GM21447 (cell line): ENCODE results near the gene VAT1L.
"Not testable (repeated sequence)": the region's sequence is repeated elsewhere in the genome, so short reads cannot be mapped to it uniquely, and the experiment has no call there.

Experiments
- ATAC-seq: cut with Tn5 transposase; IDR thresholded peaks from one replicate; pipeline ENCODE4 v1.9.1; 2021; ENCODE audit not compliant: unreplicated experiment

The VAT1L gene

GRCh38 chr16:77947590-77947989 is 159.2 kb downstream of the VAT1L start:
- ATAC-seq = not testable (repeated sequence)

GRCh38 chr16:77948835-77949234 is 160.5 kb downstream of the VAT1L start:
- no peak for ATAC-seq

GRCh38 chr16:77949445-77949844 is 161.1 kb downstream of the VAT1L start:
- no peak for ATAC-seq

- no peak for ATAC-seq
Measured at GRCh38 chr16:77951788-77952187, 163.4 kb downstream of the VAT1L start.

GRCh38 chr16:77955127-77955526 is 166.8 kb downstream of the VAT1L start:
- no peak for ATAC-seq

GRCh38 chr16:77956231-77956630 is 167.9 kb downstream of the VAT1L start:
- no peak for ATAC-seq

- ATAC-seq = no peak
Measured at GRCh38 chr16:77960766-77961165, 172.4 kb downstream of the VAT1L start.

GRCh38 chr16:77961814-77962213 is 173.4 kb downstream of the VAT1L start:
- ATAC-seq = no peak

- ATAC-seq = no peak
Measured at GRCh38 chr16:77962689-77963088, 174.3 kb downstream of the VAT1L start.

GRCh38 chr16:77963185-77964044 is 175.1 kb downstream of the VAT1L start:
- ATAC-seq = peak; percentile 54

GRCh38 chr16:77965346-77965745 is 177.0 kb downstream of the VAT1L start:
- ATAC-seq = no peak

- no peak for ATAC-seq
Measured at GRCh38 chr16:77967054-77967904, 178.9 kb downstream of the VAT1L start.

- no peak for ATAC-seq
Measured at GRCh38 chr16:77969861-77970260, 181.5 kb downstream of the VAT1L start.

- no peak for ATAC-seq
Measured at GRCh38 chr16:77970371-77970770, 182.0 kb downstream of the VAT1L start.

GRCh38 chr16:77971306-77972061 is 183.1 kb downstream of the VAT1L start:
- ATAC-seq = no peak

- no peak for ATAC-seq
Measured at GRCh38 chr16:77972062-77972392, 183.7 kb downstream of the VAT1L start.

- no peak for ATAC-seq
Measured at GRCh38 chr16:77974883-77975282, 186.5 kb downstream of the VAT1L start.

GRCh38 chr16:77975942-77976341 is 187.6 kb downstream of the VAT1L start:
- no peak for ATAC-seq

- ATAC-seq = no peak
Measured at GRCh38 chr16:77977339-77977738, 189.0 kb downstream of the VAT1L start.

- ATAC-seq = no peak
Measured at GRCh38 chr16:77985111-77985510, 196.7 kb downstream of the VAT1L start.

GRCh38 chr16:77986011-77986740 is 197.8 kb downstream of the VAT1L start:
- no peak for ATAC-seq
